Ureter (tissue), 1 donor: Measurements from ENCODE around the gene CBFA2T3. TPM values are rescaled to one million over a fixed set of nuclear protein-coding genes. Genes with fewer than 3 reads are reported as not detected.

Experiments used
- DNase-seq: peaks from one replicate; pipeline ENCODE4 v3.0.0-alpha.2; 2020; ENCODE audit warnings: low spot score
- total RNA-seq: library from RNA; stranded (reverse); gene quantifications from one replicate; pipeline ENCODE4 v1.2.4, GENCODE V29; 2023
- donor health status: DM: yes; HTN: yes; CAD: no.

Gene CBFA2T3
- total RNA-seq, 1 donor from 2014 or later = 11.2 TPM

- no peak for DNase-seq
Measured at GRCh38 chr16:88840600-88841215, 136.3 kb downstream of the CBFA2T3 start.

- DNase-seq = no peak
Measured at GRCh38 chr16:88839745-88840599, 137.0 kb downstream of the CBFA2T3 start.

GRCh38 chr16:88839026-88839529 lies 137.9 kb downstream of the CBFA2T3 start:
- DNase-seq = no peak

- DNase-seq = no peak
Measured at GRCh38 chr16:88838566-88838965, 138.4 kb downstream of the CBFA2T3 start.

GRCh38 chr16:88837806-88838205 lies 139.2 kb downstream of the CBFA2T3 start:
- DNase-seq = no peak

- DNase-seq = no peak
Measured at GRCh38 chr16:88836791-88837190, 140.2 kb downstream of the CBFA2T3 start.

- DNase-seq = no peak
Measured at GRCh38 chr16:88835818-88836217, 141.2 kb downstream of the CBFA2T3 start.

- no peak for DNase-seq
Measured at GRCh38 chr16:88835383-88835782, 141.6 kb downstream of the CBFA2T3 start.

GRCh38 chr16:88834670-88835069 lies 142.3 kb downstream of the CBFA2T3 start:
- DNase-seq = no peak

- no peak for DNase-seq
Measured at GRCh38 chr16:88833086-88833485, 143.9 kb downstream of the CBFA2T3 start.

- DNase-seq = no peak
Measured at GRCh38 chr16:88831838-88832237, 145.2 kb downstream of the CBFA2T3 start.

GRCh38 chr16:88830783-88831182 lies 146.2 kb downstream of the CBFA2T3 start:
- no peak for DNase-seq

- DNase-seq = no peak
Measured at GRCh38 chr16:88830258-88830657, 146.7 kb downstream of the CBFA2T3 start.

- DNase-seq = no peak
Measured at GRCh38 chr16:88828711-88829110, 148.3 kb downstream of the CBFA2T3 start.

- DNase-seq = no peak
Measured at GRCh38 chr16:88827727-88828126, 149.3 kb downstream of the CBFA2T3 start.

- DNase-seq = no peak
Measured at GRCh38 chr16:88826070-88826840, 150.8 kb downstream of the CBFA2T3 start.

GRCh38 chr16:88825146-88825545 lies 151.9 kb downstream of the CBFA2T3 start:
- DNase-seq = no peak

Other genes starting within 250 kb of the CBFA2T3 start
- gene PIEZO1, start 192.0 kb downstream of the CBFA2T3 start, total RNA-seq = 144 TPM
- gene CDT1, start 173.4 kb downstream of the CBFA2T3 start, total RNA-seq = 2.1 TPM
- 152 TPM for gene APRT, start 165.3 kb downstream of the CBFA2T3 start, total RNA-seq
- gene GALNS, start 120.3 kb downstream of the CBFA2T3 start, total RNA-seq = 44.4 TPM
- gene TRAPPC2L, start 120.1 kb downstream of the CBFA2T3 start, total RNA-seq = 55.3 TPM
- gene PABPN1L, start 110.5 kb downstream of the CBFA2T3 start, total RNA-seq = not detected
- 51.7 TPM for gene ACSF3, start 116.6 kb upstream of the CBFA2T3 start, total RNA-seq
- not detected for gene CDH15, start 194.5 kb upstream of the CBFA2T3 start, total RNA-seq
- 2.5 TPM for gene SLC22A31, start 223.3 kb upstream of the CBFA2T3 start, total RNA-seq
- 10.0 TPM for gene ZNF778, start 240.5 kb upstream of the CBFA2T3 start, total RNA-seq